IgD-negative memory B cell (primary cell): ENCODE results near the gene SCYL3. TPM values are rescaled to one million over a fixed set of nuclear protein-coding genes. Genes with fewer than 3 reads are reported as not detected.
"Not testable (repeated sequence)": the region's sequence is repeated elsewhere in the genome, so short reads cannot be mapped to it uniquely, and the experiment has no call there.

Experiments used
- H3K27ac Mint-ChIP-seq, 3 donors: one replicate each; pipeline ENCODE4 v1.8.0; 2020 to 2022; ENCODE audit warnings: mild to moderate bottlenecking in 3 of 3, mixed read lengths in 3 of 3, moderate library complexity in 1 of 3
- H3K27me3 Mint-ChIP-seq: one replicate; pipeline ENCODE4 v1.8.0; 2021; ENCODE audit warnings: mixed read lengths
- H3K36me3 Mint-ChIP-seq: one replicate; pipeline ENCODE4 v1.8.0; 2020; ENCODE audit warnings: mild to moderate bottlenecking, mixed read lengths
- H3K4me1 Mint-ChIP-seq, 3 donors: one replicate each; pipeline ENCODE4 v1.8.0; 2020 to 2022; ENCODE audit warnings: mixed read lengths in 3 of 3, mild to moderate bottlenecking in 1 of 3
- H3K4me3 Mint-ChIP-seq, 4 donors: one replicate each; pipeline ENCODE4 v1.8.0; 2020 to 2022; ENCODE audit warnings: mild to moderate bottlenecking in 4 of 4, mixed read lengths in 4 of 4, moderate library complexity in 3 of 4
- H3K9me3 Mint-ChIP-seq, 3 donors: one replicate each; pipeline ENCODE4 v1.8.0; 2020 to 2021; ENCODE audit warnings: mixed read lengths in 3 of 3, mild to moderate bottlenecking in 1 of 3
- polyA plus RNA-seq: library from polyadenylated mRNA; unstranded; fragments of 300-500 nt; fragmentation: Illumina TruSeq; gene quantifications from one replicate; pipeline ENCODE4 v1.2.3, GENCODE V29; 2021

The SCYL3 gene
- polyA plus RNA-seq, 1 donor from 2014 or later, result 15.1 TPM

DNA sequence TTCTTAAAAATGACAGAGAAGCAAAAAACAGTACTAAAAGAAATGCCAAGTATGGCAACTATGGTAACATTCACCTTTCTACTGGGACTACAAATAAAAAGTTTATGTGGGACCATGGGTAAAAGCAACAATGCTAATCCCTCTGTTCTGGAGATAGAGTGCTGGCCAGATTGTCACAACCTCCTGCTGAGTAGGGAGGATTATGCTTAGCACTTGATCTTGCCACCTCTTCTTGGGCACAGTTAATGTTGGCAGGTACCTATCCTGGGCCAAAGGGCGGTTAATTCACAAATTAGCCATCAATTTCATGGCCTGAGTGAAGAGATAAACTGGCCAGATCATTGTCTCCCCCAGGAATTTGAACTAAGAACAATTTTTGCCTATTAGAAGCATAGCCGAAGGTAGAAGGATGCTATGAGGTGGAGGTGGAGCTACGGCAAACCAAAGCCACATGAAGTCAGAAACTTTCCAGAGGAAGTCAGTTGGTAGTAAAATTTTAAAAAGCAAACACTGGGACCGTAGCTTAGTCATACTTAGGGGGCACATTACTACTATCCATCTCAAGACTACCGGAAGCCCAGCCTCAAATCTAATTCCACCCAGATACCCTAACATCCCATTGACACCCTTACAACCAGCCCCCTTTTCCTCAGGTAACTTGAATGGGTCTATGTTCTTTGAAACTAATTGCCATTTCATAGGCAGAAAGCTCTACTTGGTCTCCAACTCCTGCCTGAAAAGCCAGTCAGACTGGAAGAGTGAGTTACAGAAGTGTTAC lies 2.7 kb downstream of the SCYL3 start:
- H3K4me1 Mint-ChIP-seq, result peaks cover 29 to 41% (median 39%) of the 10 kb centered on the region in 3 donors
- no peaks in the 10 kb centered on the region for H3K27me3 Mint-ChIP-seq

DNA sequence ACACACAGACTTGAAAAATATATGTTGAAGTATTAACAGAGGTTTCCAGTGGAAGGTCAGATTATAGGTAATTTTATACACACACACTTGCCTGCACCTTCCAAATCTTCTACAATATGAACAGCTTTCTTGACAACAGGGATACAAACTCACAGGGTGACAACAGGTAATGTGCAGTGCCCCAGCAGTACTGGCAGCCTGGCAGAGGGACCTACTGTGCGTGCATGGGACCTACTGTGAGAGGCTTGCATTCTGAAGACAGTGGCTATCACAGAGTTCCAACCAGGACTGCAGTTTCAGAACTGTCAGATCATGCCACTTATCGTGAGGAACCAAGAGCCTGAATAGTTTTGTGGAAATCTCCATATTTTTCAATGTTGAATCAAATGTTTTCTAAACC lies 3.8 kb downstream of the SCYL3 start:
- no peaks in the 10 kb centered on the region for H3K27me3 Mint-ChIP-seq
- H3K4me3 Mint-ChIP-seq, result peak overlapping the region in 1 of 4 donors; percentile 68
- no peaks in the 10 kb centered on the region for H3K9me3 Mint-ChIP-seq
- H3K27ac Mint-ChIP-seq, result peak overlapping the region in 2 of 3 donors; percentile 12 to 30
- peaks cover 29 to 41% (median 39%) of the 10 kb centered on the region in 3 donors for H3K4me1 Mint-ChIP-seq
- peaks cover 8% of the 10 kb centered on the region for H3K36me3 Mint-ChIP-seq

More for the DNA sequence above, 2.7 kb downstream of the SCYL3 start:
- peak overlapping the region; percentile 53 to 94 (median 86) for H3K4me3 Mint-ChIP-seq
- H3K36me3 Mint-ChIP-seq, result peaks cover 8% of the 10 kb centered on the region
- no peaks in the 10 kb centered on the region for H3K9me3 Mint-ChIP-seq
- peak overlapping the region; percentile 69 to 86 (median 77) for H3K27ac Mint-ChIP-seq

DNA sequence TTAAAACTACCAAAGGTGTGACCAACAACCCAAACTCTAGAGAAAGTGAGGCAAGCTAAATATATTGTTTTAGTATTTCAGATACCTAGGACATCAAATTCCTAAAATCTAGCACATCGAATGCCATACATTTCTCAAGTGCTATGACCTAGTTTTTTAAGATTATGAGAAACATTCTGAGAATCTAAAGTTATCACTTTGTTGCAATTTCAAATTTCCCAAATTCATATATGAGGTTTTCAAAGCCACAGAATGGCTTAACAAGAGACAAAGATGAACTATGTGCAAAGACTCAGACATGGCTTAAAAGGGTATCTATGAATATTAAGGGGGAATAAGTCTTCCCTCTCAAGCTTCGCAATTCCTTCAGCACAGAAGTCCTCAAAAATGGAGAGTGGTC lies 6.8 kb downstream of the SCYL3 start:
- Mint-ChIP-seq H3K36me3 (peaks cover 8% of the 10 kb centered on the region), H3K4me1 (peaks cover 24 to 30% (median 24%) of the 10 kb centered on the region in 3 donors), H3K4me3 (no peak overlapping the region), H3K27ac (no peak overlapping the region), H3K9me3 (no peaks in the 10 kb centered on the region), H3K27me3 (no peaks in the 10 kb centered on the region)

DNA sequence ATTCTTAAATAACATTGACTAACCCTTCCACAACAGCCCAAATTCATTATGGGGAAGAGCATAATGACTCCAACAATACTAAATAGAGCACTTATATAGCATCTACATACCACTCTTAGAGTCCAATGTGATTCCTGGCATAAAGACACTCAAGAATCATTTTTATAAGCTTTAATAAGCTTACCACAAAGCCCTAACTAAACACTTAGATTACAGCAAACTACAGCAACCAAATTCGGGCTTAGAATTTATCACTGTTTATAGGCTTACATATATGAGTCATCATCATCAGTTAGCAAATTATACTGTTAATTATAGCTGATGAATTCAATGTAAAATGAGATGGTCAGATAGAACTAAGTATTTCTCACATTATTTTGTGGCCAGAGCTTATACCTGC lies 7.3 kb downstream of the SCYL3 start:
- H3K9me3 Mint-ChIP-seq, result no peaks in the 10 kb centered on the region
- peaks cover 22 to 26% (median 22%) of the 10 kb centered on the region in 3 donors for H3K4me1 Mint-ChIP-seq
- no peaks in the 10 kb centered on the region for H3K27me3 Mint-ChIP-seq
- H3K4me3 Mint-ChIP-seq, result peak overlapping the region in 1 of 4 donors; percentile 18
- peaks cover 6% of the 10 kb centered on the region for H3K36me3 Mint-ChIP-seq
- no peak overlapping the region for H3K27ac Mint-ChIP-seq

DNA sequence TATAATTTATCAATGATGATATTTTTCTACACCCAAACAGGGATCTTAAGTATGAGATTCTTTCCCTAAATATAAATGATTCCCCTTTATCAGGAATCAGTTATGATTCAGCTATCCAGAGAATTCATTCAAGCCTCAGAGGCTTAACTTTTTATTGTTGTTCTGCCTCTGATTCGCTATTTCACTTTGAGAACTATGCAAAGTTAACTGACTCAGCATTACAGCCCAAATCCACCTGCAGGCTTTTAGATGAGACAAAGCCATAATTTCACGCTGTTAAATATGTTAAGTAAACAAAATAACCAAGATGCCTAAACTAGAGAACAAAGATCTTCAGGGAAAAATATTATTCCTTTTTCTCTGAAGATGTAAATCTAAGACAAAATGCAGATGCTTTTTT lies 8.5 kb downstream of the SCYL3 start:
- H3K4me1 Mint-ChIP-seq, result peaks cover 11 to 18% (median 12%) of the 10 kb centered on the region in 3 donors
- no peaks in the 10 kb centered on the region for H3K27me3 Mint-ChIP-seq
- H3K27ac Mint-ChIP-seq, result no peak overlapping the region
- H3K9me3 Mint-ChIP-seq, result no peaks in the 10 kb centered on the region
- H3K36me3 Mint-ChIP-seq, result peaks cover 5% of the 10 kb centered on the region
- H3K4me3 Mint-ChIP-seq, result no peak overlapping the region

DNA sequence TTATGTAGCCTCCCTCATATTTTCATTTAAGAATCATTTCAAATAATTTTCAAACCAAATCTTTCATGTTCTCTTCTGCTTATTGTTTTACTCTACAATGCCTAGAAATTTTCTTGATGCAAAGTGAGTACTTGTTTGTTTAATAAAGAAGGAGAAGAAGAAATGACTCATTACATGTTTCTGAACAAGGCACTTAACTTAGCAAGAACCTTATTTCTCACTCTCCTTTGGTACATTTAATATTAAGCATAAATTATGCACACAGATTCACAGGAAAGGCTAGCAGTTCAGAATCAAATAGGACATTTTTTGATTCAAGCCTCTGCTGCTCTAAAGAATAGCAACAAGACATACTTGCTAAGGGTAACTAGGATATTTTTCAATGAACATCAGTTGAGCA lies 9.1 kb downstream of the SCYL3 start:
- peak overlapping the region in 1 of 3 donors; percentile 10 for H3K27ac Mint-ChIP-seq
- H3K4me1 Mint-ChIP-seq, result peaks cover 11 to 16% (median 14%) of the 10 kb centered on the region in 3 donors
- H3K4me3 Mint-ChIP-seq, result no peak overlapping the region
- no peaks in the 10 kb centered on the region for H3K27me3 Mint-ChIP-seq
- no peaks in the 10 kb centered on the region for H3K9me3 Mint-ChIP-seq
- H3K36me3 Mint-ChIP-seq, result peaks cover 7% of the 10 kb centered on the region

DNA sequence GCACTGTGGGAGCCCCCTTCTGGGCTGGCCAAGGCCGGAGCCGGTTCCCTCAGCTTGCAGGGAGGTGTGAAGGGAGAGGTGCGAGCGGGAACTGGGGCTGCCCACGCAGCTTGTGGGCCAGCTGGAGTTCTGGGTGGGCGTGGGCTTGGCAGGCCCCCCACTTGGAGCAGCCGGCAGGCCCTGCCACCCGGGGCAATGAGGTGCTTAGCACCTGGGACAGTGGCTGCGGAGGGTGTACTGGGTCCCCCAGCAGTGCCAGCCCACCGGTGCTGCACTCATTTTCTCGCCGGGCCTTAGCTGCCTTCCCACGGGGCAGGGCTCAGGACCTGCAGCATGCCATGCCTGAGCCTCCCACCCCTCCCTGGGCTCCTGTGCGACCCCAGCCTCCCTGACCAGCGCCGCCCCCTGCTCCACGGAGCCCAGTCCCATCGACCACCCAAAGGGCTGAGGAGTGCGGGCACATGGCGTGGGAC lies 11.6 kb downstream of the SCYL3 start:
- H3K27me3 Mint-ChIP-seq, result no peaks in the 10 kb centered on the region
- H3K4me1 Mint-ChIP-seq, result peaks cover 15 to 18% (median 18%) of the 10 kb centered on the region in 3 donors
- H3K9me3 Mint-ChIP-seq, result no peaks in the 10 kb centered on the region
- H3K36me3 Mint-ChIP-seq, result peaks cover 7% of the 10 kb centered on the region
- H3K27ac Mint-ChIP-seq, result no peak overlapping the region
- no peak overlapping the region for H3K4me3 Mint-ChIP-seq

DNA sequence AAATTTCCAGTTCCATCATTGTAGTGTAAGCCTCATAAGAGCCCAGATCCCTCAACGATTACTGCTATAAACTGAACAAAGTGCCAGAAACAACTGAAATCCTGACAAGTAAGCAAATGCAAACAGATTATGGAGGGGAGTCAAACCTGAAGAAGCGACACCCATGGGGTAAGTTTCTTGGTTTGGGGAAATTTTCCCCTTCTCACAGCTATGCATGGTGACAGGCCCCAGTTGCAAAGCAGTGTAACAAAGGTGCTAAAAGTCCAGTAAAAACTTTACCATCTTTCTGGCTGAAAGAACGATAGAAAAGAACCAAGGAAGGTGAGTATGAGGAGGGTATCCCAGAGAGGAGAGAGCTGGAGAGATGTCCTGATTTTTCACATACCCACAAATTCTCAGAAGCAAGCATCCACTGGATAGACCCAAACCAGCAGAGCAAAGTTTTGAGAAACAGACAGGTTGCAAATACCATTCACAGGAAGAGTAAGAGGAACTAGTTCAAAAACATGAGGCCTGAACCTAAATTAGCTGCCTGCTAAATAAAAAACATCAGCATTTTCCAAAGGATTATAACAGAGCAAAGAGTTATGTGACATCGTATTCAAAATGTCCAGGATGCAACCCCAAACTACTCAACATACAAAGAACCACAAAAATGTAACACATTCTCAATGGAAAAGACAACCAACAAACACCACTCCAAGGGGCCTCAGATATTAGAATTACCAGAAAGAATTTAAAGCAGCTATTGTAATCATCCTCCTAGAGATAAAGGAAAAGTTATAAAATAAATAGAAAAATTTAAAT lies 14.5 kb downstream of the SCYL3 start:
- peak overlapping the region in 2 of 3 donors; percentile 45 to 88 for H3K27ac Mint-ChIP-seq
- H3K9me3 Mint-ChIP-seq, result no peaks in the 10 kb centered on the region
- H3K27me3 Mint-ChIP-seq, result no peaks in the 10 kb centered on the region
- peak overlapping the region in 2 of 4 donors; percentile 10 to 42 for H3K4me3 Mint-ChIP-seq
- H3K4me1 Mint-ChIP-seq, result peaks cover 22 to 26% (median 25%) of the 10 kb centered on the region in 3 donors
- peaks cover 14% of the 10 kb centered on the region for H3K36me3 Mint-ChIP-seq

DNA sequence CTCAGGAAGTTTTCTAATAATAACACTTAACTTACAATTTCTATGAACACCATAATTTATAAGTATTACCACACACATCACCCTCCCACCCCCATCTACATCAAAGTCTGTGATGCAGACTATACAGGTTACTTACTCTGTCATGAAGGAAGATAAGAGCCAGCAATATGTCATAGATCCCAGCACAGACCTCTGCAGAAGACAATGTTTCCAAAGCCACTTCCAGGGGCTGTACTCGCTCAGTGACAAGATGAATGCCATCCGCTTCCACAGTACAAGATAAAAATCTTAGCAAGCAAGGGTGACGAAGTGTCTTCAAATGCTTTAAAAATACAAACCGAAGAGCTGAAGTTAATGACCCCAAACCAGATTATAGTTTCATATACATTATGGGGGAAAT lies 15.2 kb downstream of the SCYL3 start:
- H3K27ac Mint-ChIP-seq, result peak overlapping the region in 2 of 3 donors; percentile 42 to 45
- H3K27me3 Mint-ChIP-seq, result no peaks in the 10 kb centered on the region
- H3K4me1 Mint-ChIP-seq, result peaks cover 28 to 34% (median 32%) of the 10 kb centered on the region in 3 donors
- H3K4me3 Mint-ChIP-seq, result peak overlapping the region in 1 of 4 donors; percentile 42
- no peaks in the 10 kb centered on the region for H3K9me3 Mint-ChIP-seq
- H3K36me3 Mint-ChIP-seq, result peaks cover 20% of the 10 kb centered on the region

DNA sequence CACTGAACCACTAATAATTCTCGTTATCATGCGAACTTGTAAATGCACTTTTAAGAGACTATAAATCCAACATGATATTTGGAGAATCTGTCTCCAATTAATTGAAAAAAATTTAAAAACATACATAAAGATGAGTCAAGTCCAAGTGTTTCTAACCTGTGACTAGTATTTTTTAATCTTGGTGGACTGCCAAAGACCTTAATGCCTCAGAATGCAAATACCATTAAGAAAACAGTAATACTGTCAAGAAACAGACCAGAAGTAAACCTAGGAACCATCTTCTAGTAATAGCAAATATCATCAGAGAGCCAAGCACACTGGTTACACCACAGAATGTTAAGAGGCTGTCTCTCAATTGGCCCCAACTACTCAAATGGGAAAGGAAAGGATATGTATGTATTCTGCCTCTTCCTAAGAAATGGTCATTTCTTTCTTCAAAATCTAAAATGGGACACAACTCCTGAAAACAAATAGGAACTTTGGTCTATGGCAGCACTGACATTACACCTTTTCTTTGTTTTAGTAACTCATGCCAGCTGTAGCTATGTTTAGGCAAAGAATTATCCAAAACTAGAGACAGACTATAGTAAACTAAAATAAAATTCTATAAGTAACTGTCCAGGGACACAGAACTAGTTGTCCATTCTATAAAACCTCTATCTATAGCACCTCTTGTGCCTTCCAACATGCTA lies 15.8 kb downstream of the SCYL3 start:
- peak overlapping the region in 1 of 3 donors; percentile 42 for H3K27ac Mint-ChIP-seq
- no peaks in the 10 kb centered on the region for H3K27me3 Mint-ChIP-seq
- H3K4me1 Mint-ChIP-seq, result peaks cover 29 to 38% (median 36%) of the 10 kb centered on the region in 3 donors
- no peak overlapping the region for H3K4me3 Mint-ChIP-seq
- peaks cover 24% of the 10 kb centered on the region for H3K36me3 Mint-ChIP-seq
- no peaks in the 10 kb centered on the region for H3K9me3 Mint-ChIP-seq

DNA sequence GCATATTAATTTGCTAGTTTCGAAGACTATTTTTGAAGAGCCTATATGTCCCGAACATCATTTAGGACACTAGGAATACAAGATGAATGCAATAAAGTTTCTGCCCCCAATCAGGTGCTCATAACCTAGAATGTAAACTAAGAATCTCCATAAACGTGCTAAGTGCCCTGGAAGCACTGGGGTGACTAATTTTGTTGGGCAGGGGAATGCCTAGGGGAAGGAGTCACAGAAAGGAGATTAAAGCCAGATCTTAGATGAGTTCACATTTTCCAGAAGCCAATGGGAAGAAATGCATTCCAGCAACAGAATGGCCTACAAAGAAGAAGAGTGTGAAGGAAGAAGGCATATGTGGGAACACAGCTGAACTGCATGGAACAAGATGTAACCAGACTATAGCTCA lies 19.5 kb downstream of the SCYL3 start:
- Mint-ChIP-seq H3K36me3 (peaks cover 29% of the 10 kb centered on the region), H3K4me3 (peak overlapping the region in 3 of 4 donors; percentile 15 to 78 (median 43)), H3K27me3 (no peaks in the 10 kb centered on the region), H3K4me1 (peaks cover 28 to 35% (median 31%) of the 10 kb centered on the region in 3 donors), H3K9me3 (no peaks in the 10 kb centered on the region), H3K27ac (peak overlapping the region in 2 of 3 donors; percentile 9 to 26)

DNA sequence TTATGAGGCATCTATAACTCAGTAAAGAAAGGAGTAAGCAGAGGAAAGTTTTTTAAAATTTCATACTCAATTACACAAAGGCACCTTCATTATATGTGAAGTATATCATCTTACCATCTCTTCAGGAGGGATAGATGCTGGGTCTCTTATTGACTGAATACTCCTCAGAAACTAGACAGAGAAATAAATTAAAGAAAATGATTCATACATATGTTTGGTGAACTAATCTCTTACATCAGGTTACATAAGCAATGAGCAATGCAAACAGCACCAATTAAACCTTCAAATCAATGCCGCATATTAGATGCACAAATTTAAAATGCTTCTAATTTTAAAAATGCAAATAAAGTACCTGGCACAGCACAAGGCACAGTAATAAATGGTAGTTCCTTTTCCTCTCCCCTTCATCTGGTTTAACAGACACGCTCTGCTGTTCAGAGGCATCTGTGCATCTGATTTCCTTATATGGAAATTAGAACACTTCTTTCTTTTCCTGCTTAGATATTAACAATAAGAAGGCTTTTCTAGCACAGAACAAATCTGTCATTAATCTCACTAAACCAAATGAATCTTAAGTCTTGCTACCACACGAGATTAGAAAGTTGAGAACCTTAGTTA lies 20.0 kb downstream of the SCYL3 start:
- Mint-ChIP-seq H3K27ac (peak overlapping the region in 2 of 3 donors; percentile 9), H3K9me3 (no peaks in the 10 kb centered on the region), H3K4me3 (peak overlapping the region in 2 of 4 donors; percentile 15 to 78), H3K4me1 (peaks cover 25 to 30% (median 26%) of the 10 kb centered on the region in 3 donors), H3K36me3 (peaks cover 29% of the 10 kb centered on the region), H3K27me3 (no peaks in the 10 kb centered on the region)

DNA sequence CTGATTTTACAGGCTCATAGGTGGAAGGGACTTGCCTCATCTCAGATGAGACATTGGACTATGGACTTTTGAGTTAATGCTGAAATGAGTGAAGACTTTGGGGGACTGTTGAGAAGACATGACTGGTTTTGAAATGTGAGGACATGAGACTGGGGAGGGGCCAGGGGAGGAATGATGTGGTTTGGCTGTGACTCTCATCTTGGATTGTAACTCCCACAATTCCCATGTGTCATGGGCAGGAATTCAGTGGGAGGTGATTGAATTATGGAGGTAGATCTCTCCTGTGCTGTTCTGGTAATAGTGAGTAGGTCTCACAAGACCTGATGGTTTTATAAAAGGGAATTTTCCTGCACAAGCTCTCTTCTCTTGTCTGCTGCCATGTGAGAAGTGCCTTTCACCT lies 20.8 kb downstream of the SCYL3 start:
- Mint-ChIP-seq H3K27ac (no peak overlapping the region), H3K36me3 (peaks cover 31% of the 10 kb centered on the region)

DNA sequence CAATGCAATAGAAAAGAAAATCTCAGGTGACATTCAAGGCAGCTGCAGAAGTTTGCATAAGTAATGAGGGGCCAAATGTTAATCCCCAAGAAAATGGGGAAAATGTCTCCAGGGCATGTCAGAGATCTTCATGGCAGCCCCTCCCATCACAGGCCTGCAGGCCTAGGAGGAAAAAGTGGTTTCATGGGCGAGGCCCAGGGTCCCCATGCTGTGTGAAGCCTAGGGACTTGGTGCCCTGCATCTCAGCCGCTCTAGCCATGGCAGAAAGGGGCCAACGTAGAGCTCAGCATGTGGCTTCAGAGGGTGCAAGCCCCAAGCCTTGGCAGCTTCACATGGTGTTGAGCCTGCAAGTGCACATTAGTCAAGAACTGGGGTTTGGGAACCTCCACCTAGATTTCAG lies 21.7 kb downstream of the SCYL3 start:
- H3K9me3 Mint-ChIP-seq, H3K27ac Mint-ChIP-seq, H3K4me3 Mint-ChIP-seq, H3K27me3 Mint-ChIP-seq: not testable (repeated sequence)
- Mint-ChIP-seq H3K4me1 (peaks cover 22 to 24% (median 23%) of the 10 kb centered on the region in 3 donors), H3K36me3 (peaks cover 31% of the 10 kb centered on the region)

More for the DNA sequence above, 20.8 kb downstream of the SCYL3 start:
- peak overlapping the region in 1 of 4 donors; percentile 78 for H3K4me3 Mint-ChIP-seq
- H3K9me3 Mint-ChIP-seq, result no peaks in the 10 kb centered on the region
- no peaks in the 10 kb centered on the region for H3K27me3 Mint-ChIP-seq
- peaks cover 23 to 26% (median 24%) of the 10 kb centered on the region in 3 donors for H3K4me1 Mint-ChIP-seq
